Osteoblast (primary cell): ENCODE measurements around the gene ARHGAP6. TPM values are rescaled to one million over a fixed set of nuclear protein-coding genes. Genes with fewer than 3 reads are reported as not detected.
"Not testable (repeated sequence)": the region's sequence is repeated elsewhere in the genome, so short reads cannot be mapped to it uniquely, and the experiment has no call there.

ENCODE experiments used
- DNase-seq: peaks from one replicate; pipeline ENCODE4 v3.0.0; 2011; ENCODE audit warnings: low spot score, mixed read lengths; ENCODE audit not compliant: insufficient read length; ENCODE audit errors: missing footprints
- H2AFZ ChIP-seq: 2 replicates; pipeline ENCODE4 v1.6.0; 2011; ENCODE audit warnings: mild to moderate bottlenecking, low read length
- H3K27ac ChIP-seq: 2 replicates; pipeline ENCODE4 v1.5.1; 2011; ENCODE audit warnings: mild to moderate bottlenecking, low read depth, low read length, moderate library complexity
- H3K27me3 ChIP-seq: 2 replicates; pipeline ENCODE4 v1.6.0; 2012; ENCODE audit warnings: mild to moderate bottlenecking, control low read depth, inconsistent platforms, low read length, moderate library complexity; ENCODE audit not compliant: insufficient read depth
- H3K36me3 ChIP-seq: 2 replicates; pipeline ENCODE4 v1.5.1; 2011; ENCODE audit warnings: mild to moderate bottlenecking, low read length, control low read depth, moderate library complexity; ENCODE audit not compliant: insufficient read depth
- H3K4me1 ChIP-seq: 2 replicates; pipeline ENCODE4 v1.5.1; 2011; ENCODE audit warnings: mild to moderate bottlenecking, low read length, control low read depth, moderate library complexity; ENCODE audit not compliant: insufficient read depth
- H3K4me2 ChIP-seq: 2 replicates; pipeline ENCODE4 v1.6.0; 2011; ENCODE audit warnings: mild to moderate bottlenecking, low read length; ENCODE audit not compliant: insufficient read depth
- H3K4me3 ChIP-seq: fragments of 200-600 bp; sonication (generic); 3 replicates; pipeline ENCODE4 v1.5.1; 2012; ENCODE audit warnings: mild to moderate bottlenecking, low read length, inconsistent platforms; ENCODE audit not compliant: insufficient read depth
- H3K79me2 ChIP-seq: 2 replicates; pipeline ENCODE4 v1.6.0; 2012; ENCODE audit warnings: mild to moderate bottlenecking, low read length, control low read depth, inconsistent platforms; ENCODE audit not compliant: insufficient read depth
- H3K9me3 ChIP-seq: 2 replicates; pipeline ENCODE4 v1.5.1; 2011; ENCODE audit warnings: low read depth, low read length, control low read depth
- H4K20me1 ChIP-seq: 2 replicates; pipeline ENCODE4 v1.6.0; 2012; ENCODE audit warnings: mild to moderate bottlenecking, low read length, control low read depth; ENCODE audit not compliant: insufficient read depth
- CTCF ChIP-seq: IDR thresholded peaks from 2 replicates; pipeline ENCODE4 v1.5.1; 2011; ENCODE audit warnings: mild to moderate bottlenecking, low read depth, low read length, moderate library complexity; ENCODE audit errors: extremely low read depth
- total RNA-seq: library from RNA; depleted of rRNA; stranded (reverse); fragments of >200 nt; gene quantifications from 2 replicates; pipeline ENCODE4 v1.2.3, GENCODE V29; 2012

Gene ARHGAP6
- total RNA-seq, 1 donor = 2.2 TPM

GRCh38 chrX:11364835-11365234, 300.9 kb downstream of the ARHGAP6 start:
- Histone ChIP-seq H3K27me3 (no peaks in the 10 kb centered on the region), H3K4me2 (no peak overlapping the region), H4K20me1 (no peaks in the 10 kb centered on the region), H3K4me3 (no peak overlapping the region), H2AFZ (no peak overlapping the region), H3K4me1 (no peaks in the 10 kb centered on the region), H3K36me3 (no peaks in the 10 kb centered on the region), H3K9me3 (no peaks in the 10 kb centered on the region), H3K27ac (no peak overlapping the region), H3K79me2 (no peaks in the 10 kb centered on the region)
- DNase-seq = no peak
- no peak for TF ChIP-seq CTCF

- H3K9me3 ChIP-seq, DNase-seq, H3K36me3 ChIP-seq, H3K27ac ChIP-seq, H3K79me2 ChIP-seq, H2AFZ ChIP-seq, H3K4me1 ChIP-seq, H4K20me1 ChIP-seq, H3K4me2 ChIP-seq, H3K27me3 ChIP-seq, H3K4me3 ChIP-seq: not testable (repeated sequence)
Measured at GRCh38 chrX:11363825-11364224, 301.9 kb downstream of the ARHGAP6 start.

- Histone ChIP-seq H3K27me3 (no peaks in the 10 kb centered on the region), H3K27ac (no peak overlapping the region), H3K79me2 (no peaks in the 10 kb centered on the region), H2AFZ (no peak overlapping the region), H4K20me1 (no peaks in the 10 kb centered on the region), H3K4me1 (no peaks in the 10 kb centered on the region), H3K4me3 (no peak overlapping the region), H3K36me3 (no peaks in the 10 kb centered on the region), H3K4me2 (no peak overlapping the region), H3K9me3 (no peaks in the 10 kb centered on the region)
- TF ChIP-seq CTCF = no peak
- no peak for DNase-seq
Measured at GRCh38 chrX:11363069-11363594, 302.6 kb downstream of the ARHGAP6 start.

GRCh38 chrX:11361666-11362065, 304.1 kb downstream of the ARHGAP6 start:
- H3K9me3 ChIP-seq, H4K20me1 ChIP-seq, H3K79me2 ChIP-seq, H3K4me2 ChIP-seq, H2AFZ ChIP-seq, H3K27ac ChIP-seq, DNase-seq, H3K27me3 ChIP-seq, H3K36me3 ChIP-seq, H3K4me3 ChIP-seq, H3K4me1 ChIP-seq: not testable (repeated sequence)

GRCh38 chrX:11355944-11356343, 309.8 kb downstream of the ARHGAP6 start:
- not testable (repeated sequence) for H3K79me2 ChIP-seq, H3K27me3 ChIP-seq, H3K36me3 ChIP-seq, H2AFZ ChIP-seq, H3K4me3 ChIP-seq, H3K4me2 ChIP-seq, H3K9me3 ChIP-seq, H4K20me1 ChIP-seq, H3K27ac ChIP-seq
- peak; percentile 38 for DNase-seq
- H3K4me1 ChIP-seq = peaks cover 15% of the 10 kb centered on the region
